Activated T-cell treated with anti-CD3 and anti-CD28 coated beads, Interleukin-2, amount 50 U/mL, for 72 hours (primary cell): ENCODE measurements around the gene GAS7. TPM values are rescaled to one million over a fixed set of nuclear protein-coding genes. Genes with fewer than 3 reads are reported as not detected.

Experiments used
- ATAC-seq, 2 donors: fragments of 150-1000 bp; cut with Tn5 transposase; replicated peaks in 1 of 2; 2 replicates each; pipeline ENCODE4 v1.10.0; 2021; ENCODE audit warnings: moderate library complexity in 2 of 2, mild to moderate bottlenecking in 1 of 2
- DNase-seq, 2 donors: peaks; one replicate each; pipeline ENCODE4 v3.0.0; 2021 to 2022; ENCODE audit warnings: mixed read lengths in 1 of 2
- H3K27ac Mint-ChIP-seq: one replicate; pipeline ENCODE4 v1.8.0; 2022; ENCODE audit warnings: mild to moderate bottlenecking, moderate library complexity, mixed read lengths
- H3K27me3 Mint-ChIP-seq: one replicate; pipeline ENCODE4 v1.8.0; 2022; ENCODE audit warnings: low read depth, mixed read lengths
- H3K36me3 Mint-ChIP-seq, 2 donors: one replicate each; pipeline ENCODE4 v1.8.0; 2022; ENCODE audit warnings: mixed read lengths in 2 of 2, mild to moderate bottlenecking in 1 of 2; ENCODE audit not compliant: insufficient read depth in 2 of 2
- H3K4me1 Mint-ChIP-seq: one replicate; pipeline ENCODE4 v1.8.0; 2022; ENCODE audit warnings: low read depth, mixed read lengths
- H3K4me3 Mint-ChIP-seq, 2 donors: one replicate each; pipeline ENCODE4 v1.8.0; 2022; ENCODE audit warnings: mild to moderate bottlenecking in 2 of 2, mixed read lengths in 2 of 2, moderate library complexity in 2 of 2
- H3K9me3 Mint-ChIP-seq, 2 donors: one replicate each; pipeline ENCODE4 v1.8.0; 2022; ENCODE audit warnings: mixed read lengths in 2 of 2
- total RNA-seq, 2 donors: library from RNA; stranded (reverse); gene quantifications; one replicate each; pipeline ENCODE4 v1.2.3, GENCODE V29; 2022

Gene GAS7
- total RNA-seq, 2 donors from 2014 or later, result 0.72 to 1.3 TPM

DNA sequence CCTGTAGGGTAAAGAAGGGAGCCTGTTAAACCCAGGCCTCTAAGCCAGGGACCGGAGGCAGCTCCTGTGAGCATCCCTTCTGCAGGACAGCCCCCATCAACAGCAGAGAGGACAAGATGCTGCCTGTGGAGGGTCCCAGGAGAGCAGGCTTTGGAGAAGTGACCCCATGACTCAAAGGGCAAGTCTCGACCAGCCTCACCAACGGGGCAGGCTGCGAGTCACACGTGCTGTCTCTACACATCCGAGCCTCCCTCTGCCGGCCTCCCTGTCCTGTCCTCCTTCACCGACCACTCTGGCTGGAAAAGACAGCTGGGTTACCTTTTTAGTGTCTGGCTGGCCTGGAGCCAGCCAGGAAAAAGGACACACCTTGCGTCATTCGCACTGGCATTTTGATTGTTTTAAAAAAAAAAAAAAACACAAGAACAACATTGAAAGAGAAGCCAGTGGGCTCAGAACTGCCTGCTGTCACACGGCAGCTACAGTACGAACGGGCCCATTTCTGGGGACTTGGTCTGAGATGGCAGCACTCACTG, 218.9 kb downstream of the GAS7 start:
- H3K9me3 Mint-ChIP-seq, result no peaks in the 10 kb centered on the region
- no peaks in the 10 kb centered on the region for H3K27me3 Mint-ChIP-seq
- H3K36me3 Mint-ChIP-seq, result no peaks in the 10 kb centered on the region
- no peak overlapping the region for H3K4me3 Mint-ChIP-seq
- DNase-seq (no peak), ATAC-seq (no peak)
- peaks cover 6% of the 10 kb centered on the region for H3K4me1 Mint-ChIP-seq
- H3K27ac Mint-ChIP-seq, result no peak overlapping the region

GRCh38 chr17:9977180-9977575, 221.2 kb downstream of the GAS7 start:
- no peak overlapping the region for H3K4me3 Mint-ChIP-seq
- no peak for DNase-seq
- H3K27ac Mint-ChIP-seq, result no peak overlapping the region
- H3K36me3 Mint-ChIP-seq, result no peaks in the 10 kb centered on the region
- peak in 1 of 2 donors; percentile 65 for ATAC-seq
- peaks cover 6% of the 10 kb centered on the region for H3K4me1 Mint-ChIP-seq
- H3K27me3 Mint-ChIP-seq, result no peaks in the 10 kb centered on the region
- no peaks in the 10 kb centered on the region for H3K9me3 Mint-ChIP-seq

DNA sequence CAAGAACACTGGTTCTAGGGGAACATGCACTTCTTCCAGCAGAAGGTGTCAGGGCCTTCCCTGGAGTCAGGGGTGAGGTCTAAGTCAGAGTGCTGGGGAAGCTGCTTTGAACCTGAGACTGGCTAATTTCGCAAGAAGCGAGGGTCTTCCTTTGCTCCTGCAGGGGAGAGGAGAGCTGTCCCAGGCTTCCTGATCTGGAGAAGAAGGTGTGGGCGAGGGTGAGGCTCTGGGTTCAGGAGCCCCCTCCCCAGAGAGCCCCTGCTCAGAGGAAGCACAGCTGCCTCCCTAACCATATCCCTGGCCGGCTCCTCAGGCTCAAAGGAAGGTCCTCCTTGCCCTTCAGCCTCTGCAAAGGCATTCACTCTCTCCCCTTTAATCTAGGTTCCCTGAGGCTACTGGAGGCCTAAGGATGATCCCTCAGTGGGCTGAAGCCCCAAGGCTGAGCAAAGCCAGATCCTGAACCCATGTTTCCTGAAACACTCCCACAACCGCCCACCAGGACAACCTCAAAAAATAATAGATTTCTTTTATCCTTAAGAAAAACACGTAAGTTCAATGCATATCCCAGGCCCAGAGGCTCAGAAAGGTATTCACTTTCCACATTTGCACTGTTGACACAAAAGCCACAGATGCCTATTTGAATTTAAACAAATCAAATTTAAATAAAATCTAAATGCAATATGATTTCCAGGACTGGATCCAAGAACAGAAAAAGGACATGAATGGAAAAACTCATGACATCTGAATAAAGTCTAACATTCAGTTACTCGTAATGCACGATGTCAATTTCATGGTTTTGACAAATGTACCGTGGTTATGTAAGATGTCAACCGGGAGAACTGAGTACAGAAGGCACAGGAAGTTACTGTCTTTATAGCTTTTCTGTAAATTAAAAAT, 221.9 kb downstream of the GAS7 start:
- Mint-ChIP-seq H3K4me1 (peaks cover 6% of the 10 kb centered on the region), H3K9me3 (no peaks in the 10 kb centered on the region), H3K27ac (no peak overlapping the region), H3K4me3 (no peak overlapping the region), H3K36me3 (no peaks in the 10 kb centered on the region), H3K27me3 (no peaks in the 10 kb centered on the region)
- no peak for DNase-seq
- no peak for ATAC-seq

- no peaks in the 10 kb centered on the region for H3K9me3 Mint-ChIP-seq
- H3K4me3 Mint-ChIP-seq, result no peak overlapping the region
- ATAC-seq, result no peak
- no peak overlapping the region for H3K27ac Mint-ChIP-seq
- no peak for DNase-seq
- no peaks in the 10 kb centered on the region for H3K27me3 Mint-ChIP-seq
- no peaks in the 10 kb centered on the region for H3K36me3 Mint-ChIP-seq
- H3K4me1 Mint-ChIP-seq, result peaks cover 6% of the 10 kb centered on the region
These were observed 223.7 kb downstream of the GAS7 start for GRCh38 chr17:9974448-9975381.

GRCh38 chr17:9973669-9974447, 224.5 kb downstream of the GAS7 start:
- DNase-seq (no peak), ATAC-seq (no peak)
- H3K4me3 Mint-ChIP-seq, result no peak overlapping the region
- no peaks in the 10 kb centered on the region for H3K9me3 Mint-ChIP-seq
- H3K27ac Mint-ChIP-seq, result no peak overlapping the region
- no peaks in the 10 kb centered on the region for H3K27me3 Mint-ChIP-seq
- H3K36me3 Mint-ChIP-seq, result no peaks in the 10 kb centered on the region
- H3K4me1 Mint-ChIP-seq, result peaks cover 6% of the 10 kb centered on the region

DNA sequence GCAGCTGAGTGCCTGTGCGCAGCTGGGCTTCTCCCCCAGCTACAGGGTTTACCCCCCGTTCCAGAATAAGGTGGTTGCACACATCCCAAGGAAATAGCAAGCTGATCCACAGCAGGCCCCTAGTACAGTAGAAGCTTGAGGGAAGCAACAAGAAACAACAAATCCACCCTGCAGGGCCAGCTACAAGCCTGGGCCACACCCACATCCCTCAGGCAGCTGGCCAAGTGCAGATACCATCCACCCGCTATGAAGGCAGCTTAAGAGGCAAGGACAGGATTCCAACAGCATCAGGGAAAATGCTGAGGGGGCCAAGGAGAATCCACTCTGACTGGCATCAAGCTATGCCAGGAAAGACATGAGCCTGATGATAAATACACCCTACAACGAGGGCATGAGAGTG, 226.4 kb downstream of the GAS7 start:
- Mint-ChIP-seq H3K4me3 (no peak overlapping the region), H3K9me3 (no peaks in the 10 kb centered on the region), H3K27ac (no peak overlapping the region), H3K4me1 (peaks cover under 1% of the 10 kb centered on the region), H3K36me3 (no peaks in the 10 kb centered on the region), H3K27me3 (no peaks in the 10 kb centered on the region)
- ATAC-seq (no peak), DNase-seq (no peak)

- no peaks in the 10 kb centered on the region for H3K9me3 Mint-ChIP-seq
- no peaks in the 10 kb centered on the region for H3K36me3 Mint-ChIP-seq
- H3K27ac Mint-ChIP-seq, result no peak overlapping the region
- no peaks in the 10 kb centered on the region for H3K4me1 Mint-ChIP-seq
- no peak for ATAC-seq
- no peaks in the 10 kb centered on the region for H3K27me3 Mint-ChIP-seq
- DNase-seq, result no peak
- no peak overlapping the region for H3K4me3 Mint-ChIP-seq
These were observed 229.0 kb downstream of the GAS7 start for GRCh38 chr17:9969301-9969935.

- Mint-ChIP-seq H3K4me1 (no peaks in the 10 kb centered on the region), H3K36me3 (no peaks in the 10 kb centered on the region), H3K9me3 (no peaks in the 10 kb centered on the region), H3K27me3 (no peaks in the 10 kb centered on the region), H3K27ac (no peak overlapping the region), H3K4me3 (no peak overlapping the region)
- ATAC-seq (no peak), DNase-seq (no peak)
These were observed 229.5 kb downstream of the GAS7 start for GRCh38 chr17:9968881-9969280.

- H3K4me3 Mint-ChIP-seq, result no peak overlapping the region
- no peak overlapping the region for H3K27ac Mint-ChIP-seq
- H3K27me3 Mint-ChIP-seq, result no peaks in the 10 kb centered on the region
- H3K36me3 Mint-ChIP-seq, result no peaks in the 10 kb centered on the region
- H3K4me1 Mint-ChIP-seq, result no peaks in the 10 kb centered on the region
- no peaks in the 10 kb centered on the region for H3K9me3 Mint-ChIP-seq
- ATAC-seq (no peak), DNase-seq (no peak)
These were observed 230.4 kb downstream of the GAS7 start for GRCh38 chr17:9968008-9968407.

DNA sequence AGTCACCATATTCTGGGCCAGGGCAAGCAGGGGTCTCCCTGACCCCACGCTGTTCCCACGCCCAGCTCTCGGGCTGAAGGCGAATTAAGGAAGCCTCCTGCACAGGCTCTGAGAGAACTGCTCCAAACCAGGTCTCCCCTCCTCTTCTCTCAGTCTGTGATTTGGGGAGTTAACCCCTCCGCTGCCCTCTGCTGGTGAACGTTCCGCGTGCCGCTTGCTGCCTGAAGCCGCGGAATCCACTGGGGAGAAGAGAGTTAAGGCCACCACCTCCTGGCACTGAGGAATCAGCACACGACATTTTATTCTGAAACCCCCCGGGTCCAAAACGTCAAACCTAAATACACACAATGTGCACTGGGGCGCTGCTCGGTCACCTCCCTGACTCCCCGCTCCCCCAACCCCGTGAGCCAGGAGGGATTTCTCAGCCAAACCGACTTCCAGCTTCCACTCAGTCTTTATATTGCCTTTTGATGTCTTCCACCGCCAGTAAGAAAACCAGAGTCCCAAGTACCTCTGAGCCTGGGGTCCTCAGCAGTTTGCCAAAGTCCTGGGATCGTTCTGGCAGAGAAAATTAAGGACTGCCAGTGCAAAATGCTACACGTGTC, 238.9 kb downstream of the GAS7 start:
- DNase-seq, result peak; percentile 33 to 36

GRCh38 chr17:9958586-9959281, 239.7 kb downstream of the GAS7 start:
- H3K4me1 Mint-ChIP-seq, result no peaks in the 10 kb centered on the region
- H3K27ac Mint-ChIP-seq, result no peak overlapping the region
- no peaks in the 10 kb centered on the region for H3K9me3 Mint-ChIP-seq
- H3K36me3 Mint-ChIP-seq, result no peaks in the 10 kb centered on the region
- no peak for DNase-seq
- no peak for ATAC-seq
- H3K4me3 Mint-ChIP-seq, result no peak overlapping the region
- no peaks in the 10 kb centered on the region for H3K27me3 Mint-ChIP-seq

More for the DNA sequence above, 238.9 kb downstream of the GAS7 start:
- no peaks in the 10 kb centered on the region for H3K27me3 Mint-ChIP-seq
- no peak for ATAC-seq
- no peaks in the 10 kb centered on the region for H3K9me3 Mint-ChIP-seq
- no peaks in the 10 kb centered on the region for H3K36me3 Mint-ChIP-seq
- no peak overlapping the region for H3K4me3 Mint-ChIP-seq
- H3K4me1 Mint-ChIP-seq, result no peaks in the 10 kb centered on the region
- no peak overlapping the region for H3K27ac Mint-ChIP-seq
